GM12872 (cell line): ENCODE results near the gene RBM4B.

Experiments used
- TF ChIP-seq, protein P1 (sequence below): IDR thresholded peaks from 3 replicates; pipeline ENCODE4 v1.5.1; 2011; ENCODE audit warnings: low read depth, mild to moderate bottlenecking, low read length, moderate library complexity; ENCODE audit not compliant: insufficient read depth

The RBM4B gene

DNA sequence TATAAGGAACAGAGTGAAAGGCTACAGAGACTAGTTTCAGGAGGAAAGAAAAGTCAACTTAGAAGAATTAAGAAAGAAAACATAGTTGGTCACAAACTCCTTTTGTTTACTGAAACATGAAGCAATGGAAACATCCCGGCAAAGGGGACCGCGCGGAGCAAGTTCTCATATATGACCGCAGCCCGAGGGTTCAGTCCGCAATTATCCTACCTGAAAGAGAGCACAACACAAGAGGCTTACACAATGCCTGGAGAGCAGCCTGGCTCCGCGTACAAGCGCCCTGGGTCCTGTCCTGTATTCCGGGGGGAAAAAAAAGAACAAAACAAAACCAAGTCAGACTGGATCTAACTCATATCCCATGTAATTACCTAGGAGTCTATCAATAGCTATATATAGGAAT, 12.3 kb downstream of the RBM4B start:
- TF ChIP-seq, protein P1, sequence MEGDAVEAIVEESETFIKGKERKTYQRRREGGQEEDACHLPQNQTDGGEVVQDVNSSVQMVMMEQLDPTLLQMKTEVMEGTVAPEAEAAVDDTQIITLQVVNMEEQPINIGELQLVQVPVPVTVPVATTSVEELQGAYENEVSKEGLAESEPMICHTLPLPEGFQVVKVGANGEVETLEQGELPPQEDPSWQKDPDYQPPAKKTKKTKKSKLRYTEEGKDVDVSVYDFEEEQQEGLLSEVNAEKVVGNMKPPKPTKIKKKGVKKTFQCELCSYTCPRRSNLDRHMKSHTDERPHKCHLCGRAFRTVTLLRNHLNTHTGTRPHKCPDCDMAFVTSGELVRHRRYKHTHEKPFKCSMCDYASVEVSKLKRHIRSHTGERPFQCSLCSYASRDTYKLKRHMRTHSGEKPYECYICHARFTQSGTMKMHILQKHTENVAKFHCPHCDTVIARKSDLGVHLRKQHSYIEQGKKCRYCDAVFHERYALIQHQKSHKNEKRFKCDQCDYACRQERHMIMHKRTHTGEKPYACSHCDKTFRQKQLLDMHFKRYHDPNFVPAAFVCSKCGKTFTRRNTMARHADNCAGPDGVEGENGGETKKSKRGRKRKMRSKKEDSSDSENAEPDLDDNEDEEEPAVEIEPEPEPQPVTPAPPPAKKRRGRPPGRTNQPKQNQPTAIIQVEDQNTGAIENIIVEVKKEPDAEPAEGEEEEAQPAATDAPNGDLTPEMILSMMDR = no peak

DNA sequence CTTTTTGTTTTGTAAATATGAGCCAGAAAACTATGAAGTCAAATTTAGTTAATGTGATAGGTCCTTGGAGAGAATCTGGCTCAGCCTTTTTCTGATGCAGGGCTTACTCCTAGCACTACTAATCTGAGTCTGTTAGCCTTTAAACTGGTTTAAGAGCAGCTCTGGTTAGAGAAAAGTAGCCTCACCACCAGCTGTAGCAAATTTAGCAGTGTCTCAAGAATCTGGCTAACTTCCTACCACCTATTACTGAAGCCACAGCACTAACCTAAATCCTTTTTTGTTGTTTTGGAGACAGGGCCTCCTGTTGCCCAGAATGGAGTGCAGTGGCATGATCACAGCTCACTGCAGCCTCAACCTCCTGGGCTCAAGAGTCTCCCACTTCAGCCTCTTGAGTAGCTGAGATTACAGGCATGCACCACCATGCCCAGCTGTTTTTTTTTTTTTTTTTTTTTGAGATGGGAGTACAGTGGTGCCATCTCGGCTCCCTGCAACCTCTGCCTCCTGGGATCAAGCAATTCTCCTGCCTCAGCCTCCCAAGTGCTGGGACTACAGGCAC, 13.9 kb downstream of the RBM4B start:
- TF ChIP-seq, protein P1 = no peak

GRCh38 chr11:66659763-66660162, 17.9 kb downstream of the RBM4B start:
- TF ChIP-seq, protein P1 = no peak

DNA sequence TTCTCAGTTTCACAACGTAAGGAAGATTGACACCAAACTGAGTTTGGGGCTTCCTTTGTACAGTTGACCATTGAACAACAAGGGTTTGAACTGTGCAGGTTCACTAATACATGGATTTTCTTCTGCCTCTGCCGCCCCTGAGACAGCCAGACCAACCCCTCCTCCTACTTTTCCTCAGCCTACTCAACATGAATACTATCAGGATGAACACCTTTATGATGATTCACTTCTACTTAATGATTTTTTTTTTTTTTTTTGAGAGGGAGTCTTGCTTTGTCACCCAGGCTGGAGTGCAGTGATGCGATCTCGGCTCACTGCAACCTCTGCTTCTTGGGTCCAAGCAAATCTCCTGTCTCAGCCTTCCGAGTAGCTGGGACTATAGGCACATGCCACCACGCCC, 24.6 kb downstream of the RBM4B start:
- TF ChIP-seq, protein P1 = no peak

GRCh38 chr11:66652651-66653050, 25.0 kb downstream of the RBM4B start:
- TF ChIP-seq, protein P1 = no peak

- TF ChIP-seq, protein P1 = no peak
Measured at GRCh38 chr11:66651016-66651415, 26.7 kb downstream of the RBM4B start.

DNA sequence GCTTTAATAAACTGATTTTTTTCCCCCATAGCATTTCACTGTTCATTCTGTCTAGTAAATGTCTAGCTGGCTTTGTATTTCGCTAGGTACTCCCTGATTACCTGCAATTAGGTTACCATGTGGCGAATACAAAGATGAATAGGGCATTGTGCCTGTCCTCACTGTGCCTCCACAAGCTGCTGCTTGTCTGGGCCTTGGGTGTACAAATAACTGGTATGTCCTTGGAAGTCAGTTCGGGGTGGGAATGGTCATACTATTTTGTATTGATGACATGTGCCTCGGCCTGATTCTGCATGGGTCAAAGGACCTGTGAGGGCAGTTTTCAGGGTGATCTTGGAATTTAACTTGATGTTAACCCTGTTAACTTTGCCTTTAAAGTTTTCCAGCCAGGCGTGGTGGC, 27.8 kb downstream of the RBM4B start:
- TF ChIP-seq, protein P1 = no peak
